A549 (cell line): ENCODE data around the gene TPRX1.

Experiments used
- KDM1A ChIP-seq: fragments of 200-600 bp; sonication (generic); IDR thresholded peaks from 2 replicates; pipeline ENCODE4 v1.6.1; 2016; ENCODE audit warnings: low read depth, mild to moderate bottlenecking
- TF ChIP-seq, protein P1 (sequence below): fragments of >200 bp; sonication (Bioruptor Twin); formaldehyde crosslinking; IDR thresholded peaks from 3 replicates; pipeline ENCODE4 v1.5.1; 2016

DNA sequence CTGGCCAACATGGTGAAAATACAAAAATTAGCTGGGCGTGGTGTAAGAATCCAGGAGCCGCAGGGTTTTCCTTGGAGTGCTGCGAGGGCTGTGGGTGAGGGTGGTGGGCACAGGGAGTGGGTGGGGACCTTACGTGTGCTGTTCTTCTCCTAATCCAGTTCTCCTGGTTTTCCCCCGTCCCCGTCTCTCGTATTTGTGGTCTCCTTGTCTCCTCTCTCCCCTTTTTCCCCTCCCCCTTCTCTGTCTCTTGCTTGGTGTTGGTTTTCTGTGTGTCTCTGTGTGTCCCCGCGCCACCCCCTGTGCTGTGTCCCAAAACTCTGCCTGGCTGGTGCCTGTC is 24.2 kb downstream of the TPRX1 start:
- TF ChIP-seq, protein P1, sequence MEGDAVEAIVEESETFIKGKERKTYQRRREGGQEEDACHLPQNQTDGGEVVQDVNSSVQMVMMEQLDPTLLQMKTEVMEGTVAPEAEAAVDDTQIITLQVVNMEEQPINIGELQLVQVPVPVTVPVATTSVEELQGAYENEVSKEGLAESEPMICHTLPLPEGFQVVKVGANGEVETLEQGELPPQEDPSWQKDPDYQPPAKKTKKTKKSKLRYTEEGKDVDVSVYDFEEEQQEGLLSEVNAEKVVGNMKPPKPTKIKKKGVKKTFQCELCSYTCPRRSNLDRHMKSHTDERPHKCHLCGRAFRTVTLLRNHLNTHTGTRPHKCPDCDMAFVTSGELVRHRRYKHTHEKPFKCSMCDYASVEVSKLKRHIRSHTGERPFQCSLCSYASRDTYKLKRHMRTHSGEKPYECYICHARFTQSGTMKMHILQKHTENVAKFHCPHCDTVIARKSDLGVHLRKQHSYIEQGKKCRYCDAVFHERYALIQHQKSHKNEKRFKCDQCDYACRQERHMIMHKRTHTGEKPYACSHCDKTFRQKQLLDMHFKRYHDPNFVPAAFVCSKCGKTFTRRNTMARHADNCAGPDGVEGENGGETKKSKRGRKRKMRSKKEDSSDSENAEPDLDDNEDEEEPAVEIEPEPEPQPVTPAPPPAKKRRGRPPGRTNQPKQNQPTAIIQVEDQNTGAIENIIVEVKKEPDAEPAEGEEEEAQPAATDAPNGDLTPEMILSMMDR = no peak
- TF ChIP-seq KDM1A = no peak
